BE2C (cell line): Measurements from ENCODE around the gene TPCN2.

ENCODE experiments used
- DNase-seq: peaks from one replicate; pipeline ENCODE4 v3.0.0-alpha.2; 2020
- H3K27me3 ChIP-seq: fragments of 250-450 bp; sonication (Bioruptor Pico); 2 replicates; pipeline ENCODE4 v1.5.1; 2020; ENCODE audit warnings: mild to moderate bottlenecking
- H3K36me3 ChIP-seq: fragments of 250-450 bp; sonication (Bioruptor Pico); 2 replicates; pipeline ENCODE4 v1.5.1; 2020; ENCODE audit warnings: mild to moderate bottlenecking
- H3K4me1 ChIP-seq: fragments of 250-450 bp; sonication (Bioruptor Pico); 2 replicates; pipeline ENCODE4 v1.5.1; 2020
- H3K4me3 ChIP-seq: 2 replicates; pipeline ENCODE4 v1.5.1; 2011; ENCODE audit warnings: low read depth, low read length
- H3K9me3 ChIP-seq: fragments of 250-450 bp; sonication (Bioruptor Pico); 2 replicates; pipeline ENCODE4 v1.5.1; 2020
- TF ChIP-seq, protein P1 (sequence below): IDR thresholded peaks from 2 replicates; pipeline ENCODE4 v1.5.1; 2012; ENCODE audit warnings: mild to moderate bottlenecking, low read depth, low read length

The TPCN2 gene

DNA sequence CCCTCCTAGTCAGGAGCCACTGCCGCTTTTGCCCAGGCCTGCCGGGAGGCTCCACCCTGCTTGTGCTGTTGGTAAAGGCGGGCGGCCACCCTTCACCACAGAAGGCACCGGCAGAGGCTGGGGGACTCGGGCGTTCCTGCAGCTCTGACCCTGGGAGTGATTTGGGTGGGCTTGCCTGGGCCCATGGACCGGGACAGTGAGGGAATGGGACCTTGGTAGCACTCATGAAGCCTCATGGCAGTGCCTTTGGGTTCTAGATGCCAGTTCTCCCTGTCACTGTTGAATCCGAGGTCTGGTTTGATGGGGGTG is 4.4 kb downstream of the TPCN2 start:
- Histone ChIP-seq H3K36me3 (peaks cover 12% of the 10 kb centered on the region; the same call in 1 of the 2 replicates), H3K4me1 (peaks cover 11% of the 10 kb centered on the region), H3K27me3 (no peaks in the 10 kb centered on the region), H3K9me3 (no peaks in the 10 kb centered on the region), H3K4me3 (no peak overlapping the region)
- no peak for DNase-seq
- TF ChIP-seq, protein P1, sequence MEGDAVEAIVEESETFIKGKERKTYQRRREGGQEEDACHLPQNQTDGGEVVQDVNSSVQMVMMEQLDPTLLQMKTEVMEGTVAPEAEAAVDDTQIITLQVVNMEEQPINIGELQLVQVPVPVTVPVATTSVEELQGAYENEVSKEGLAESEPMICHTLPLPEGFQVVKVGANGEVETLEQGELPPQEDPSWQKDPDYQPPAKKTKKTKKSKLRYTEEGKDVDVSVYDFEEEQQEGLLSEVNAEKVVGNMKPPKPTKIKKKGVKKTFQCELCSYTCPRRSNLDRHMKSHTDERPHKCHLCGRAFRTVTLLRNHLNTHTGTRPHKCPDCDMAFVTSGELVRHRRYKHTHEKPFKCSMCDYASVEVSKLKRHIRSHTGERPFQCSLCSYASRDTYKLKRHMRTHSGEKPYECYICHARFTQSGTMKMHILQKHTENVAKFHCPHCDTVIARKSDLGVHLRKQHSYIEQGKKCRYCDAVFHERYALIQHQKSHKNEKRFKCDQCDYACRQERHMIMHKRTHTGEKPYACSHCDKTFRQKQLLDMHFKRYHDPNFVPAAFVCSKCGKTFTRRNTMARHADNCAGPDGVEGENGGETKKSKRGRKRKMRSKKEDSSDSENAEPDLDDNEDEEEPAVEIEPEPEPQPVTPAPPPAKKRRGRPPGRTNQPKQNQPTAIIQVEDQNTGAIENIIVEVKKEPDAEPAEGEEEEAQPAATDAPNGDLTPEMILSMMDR, result no peak

DNA sequence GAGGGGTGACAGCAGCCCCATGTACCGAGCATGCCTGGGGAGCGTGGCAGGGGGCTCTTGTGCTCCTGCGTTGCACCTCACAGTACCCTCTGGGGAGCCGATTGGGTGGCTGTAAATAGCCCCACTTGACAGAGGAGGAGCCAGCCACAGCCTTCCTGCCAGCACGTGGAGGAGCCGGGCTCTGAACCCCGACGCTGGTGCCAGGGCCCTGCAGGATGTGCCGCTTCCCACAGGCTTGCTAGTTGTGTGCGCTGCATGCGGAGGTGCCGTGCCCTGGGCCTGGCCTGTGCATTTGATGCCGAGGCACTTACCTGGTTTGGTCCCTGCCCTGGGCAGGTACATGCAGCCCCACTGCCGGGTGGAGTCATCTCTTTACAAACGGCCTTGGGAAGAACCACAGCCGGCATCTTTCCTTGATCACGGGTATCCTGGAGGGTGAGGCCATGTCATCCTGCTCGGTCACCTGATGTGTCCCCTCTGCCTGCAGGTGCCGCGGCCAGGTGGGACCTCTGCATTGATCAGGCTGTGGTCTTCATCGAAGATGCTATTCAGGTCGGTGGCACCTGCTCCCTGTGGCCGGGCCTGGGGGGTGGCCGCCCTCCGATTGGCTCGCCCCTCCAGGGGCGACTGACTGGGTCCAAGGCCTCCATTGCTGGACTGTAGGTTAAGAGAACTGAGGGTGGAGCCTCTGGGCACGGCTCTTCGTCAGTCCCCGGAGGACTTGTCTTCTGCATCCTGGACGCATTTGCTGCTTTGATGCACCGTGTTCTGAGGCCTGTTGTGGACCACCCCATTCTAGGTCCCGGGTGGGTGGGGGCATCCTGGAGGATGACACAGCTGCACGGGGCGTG is 5.0 kb downstream of the TPCN2 start:
- H3K27me3 ChIP-seq, result no peaks in the 10 kb centered on the region
- H3K4me3 ChIP-seq, result no peak overlapping the region
- no peaks in the 10 kb centered on the region for H3K9me3 ChIP-seq
- H3K4me1 ChIP-seq, result peaks cover 8% of the 10 kb centered on the region
- no peak for DNase-seq
- TF ChIP-seq, protein P1, result no peak
- peaks cover 12% of the 10 kb centered on the region; the same call in 1 of the 2 replicates for H3K36me3 ChIP-seq

DNA sequence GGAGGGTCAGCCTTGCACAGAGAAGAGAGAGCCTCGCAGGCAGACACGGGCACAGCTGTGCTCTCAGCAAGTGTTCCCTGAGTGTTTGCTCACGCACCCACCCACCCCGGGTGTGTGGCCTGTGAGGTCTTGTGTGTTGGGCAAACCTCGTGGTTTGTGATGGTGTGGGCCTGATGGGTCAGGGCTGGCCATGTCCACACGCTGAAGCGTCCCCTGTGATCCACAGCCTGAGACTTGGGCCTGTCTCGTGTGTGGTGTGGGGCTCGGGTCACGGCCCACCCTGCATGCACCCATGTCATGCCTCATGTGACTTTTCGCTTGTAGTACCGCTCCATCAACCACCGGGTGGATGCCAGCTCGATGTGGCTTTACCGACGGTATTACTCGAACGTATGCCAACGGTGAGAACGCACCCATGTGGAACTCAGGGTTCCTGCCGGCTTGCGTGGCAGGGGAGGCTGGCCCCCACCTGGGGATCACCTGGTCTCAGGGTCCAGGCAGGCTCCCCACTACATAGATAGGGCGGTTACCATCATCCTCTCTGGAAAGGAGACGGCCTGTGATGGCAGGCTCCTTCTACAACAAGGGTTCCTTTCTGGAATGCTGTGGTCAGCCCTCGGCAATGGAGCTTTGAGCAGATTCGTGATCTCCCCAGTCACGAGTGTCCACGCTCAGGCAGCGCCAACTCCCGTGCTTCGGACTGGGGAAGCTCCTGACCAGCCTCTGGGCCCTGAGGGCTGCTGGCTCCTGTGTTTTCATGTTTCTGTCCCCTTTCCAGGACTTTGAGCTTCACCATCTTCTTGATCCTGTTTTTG is 5.9 kb downstream of the TPCN2 start:
- Histone ChIP-seq H3K36me3 (peaks cover 12% of the 10 kb centered on the region; the same call in 1 of the 2 replicates), H3K4me1 (peaks cover 8% of the 10 kb centered on the region), H3K9me3 (no peaks in the 10 kb centered on the region), H3K4me3 (no peak overlapping the region), H3K27me3 (no peaks in the 10 kb centered on the region)
- TF ChIP-seq, protein P1, result no peak
- no peak for DNase-seq

DNA sequence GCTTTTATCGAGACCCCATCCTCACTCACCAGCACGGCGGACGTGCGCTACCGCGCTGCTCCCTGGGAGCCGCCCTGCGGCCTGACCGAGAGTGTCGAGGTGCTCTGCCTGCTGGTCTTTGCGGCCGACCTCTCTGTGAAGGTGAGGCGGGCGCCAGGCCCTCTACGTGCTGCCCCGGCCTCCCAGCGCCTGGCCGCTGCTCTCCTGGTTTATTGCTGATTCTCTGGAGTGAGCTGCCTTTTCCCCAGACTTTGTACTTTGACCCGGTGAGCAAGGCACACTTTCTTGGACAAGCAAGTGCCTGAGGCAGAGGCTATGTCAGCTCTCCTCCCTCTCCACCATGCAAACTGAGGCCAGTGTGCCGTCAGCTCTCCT is 6.5 kb downstream of the TPCN2 start:
- H3K36me3 ChIP-seq, result peaks cover 12% of the 10 kb centered on the region; the same call in 1 of the 2 replicates
- peaks cover 8% of the 10 kb centered on the region for H3K4me1 ChIP-seq
- TF ChIP-seq, protein P1, result no peak
- no peaks in the 10 kb centered on the region for H3K9me3 ChIP-seq
- no peaks in the 10 kb centered on the region for H3K27me3 ChIP-seq
- H3K4me3 ChIP-seq, result no peak overlapping the region
- DNase-seq, result no peak

DNA sequence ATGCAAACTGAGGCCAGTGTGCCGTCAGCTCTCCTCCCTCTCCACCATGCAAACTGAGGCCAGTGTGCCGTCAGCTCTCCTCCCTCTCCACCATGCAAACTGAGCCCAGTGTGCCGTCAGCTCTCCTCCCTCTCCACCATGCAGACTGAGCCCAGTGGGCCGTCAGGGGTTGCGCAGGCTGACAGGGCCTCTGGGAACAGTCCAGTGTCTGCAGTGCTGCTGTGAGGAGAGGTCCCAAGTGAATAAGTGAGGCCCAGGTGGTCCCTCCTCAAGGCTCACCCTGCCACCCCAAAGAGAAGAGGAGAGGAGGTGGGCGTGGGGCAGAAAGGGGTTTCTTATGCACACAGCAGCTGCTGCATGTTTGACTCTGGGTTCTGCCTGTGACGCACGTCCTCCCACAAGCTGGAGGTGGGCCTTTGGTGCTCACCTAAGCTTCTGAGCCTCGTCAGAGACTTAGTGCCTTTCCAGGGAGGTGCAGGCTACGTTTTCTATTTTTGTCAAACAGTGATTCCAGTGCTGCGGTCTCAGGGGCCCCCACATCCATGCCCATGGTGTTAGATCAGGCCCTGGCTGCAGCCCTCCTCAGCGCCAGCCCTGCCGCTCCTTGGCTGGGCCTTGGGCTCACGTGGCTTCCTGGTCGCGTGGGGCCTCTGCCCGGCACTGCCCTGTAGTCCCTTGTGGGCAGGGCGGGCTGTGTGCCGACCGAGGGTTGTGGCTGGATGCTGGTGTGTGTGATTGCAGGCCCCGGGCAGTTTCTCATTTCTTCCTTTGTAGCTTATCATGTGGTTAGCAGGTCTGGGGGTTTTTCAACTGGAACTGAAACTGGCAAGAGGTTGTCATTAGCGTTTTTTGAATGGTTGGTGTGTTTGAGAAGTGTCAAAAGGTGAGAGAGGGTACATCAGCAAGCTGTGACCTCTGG is 7.1 kb downstream of the TPCN2 start:
- H3K9me3 ChIP-seq, result no peaks in the 10 kb centered on the region
- DNase-seq, result peak; percentile 80
- TF ChIP-seq, protein P1, result no peak
- H3K4me3 ChIP-seq, result no peak overlapping the region
- H3K4me1 ChIP-seq, result peaks cover 8% of the 10 kb centered on the region
- H3K27me3 ChIP-seq, result no peaks in the 10 kb centered on the region
- H3K36me3 ChIP-seq, result peaks cover 12% of the 10 kb centered on the region; the same call in 1 of the 2 replicates
